HepG2 (cell line): ENCODE data around the gene TMEM79. TPM values are rescaled to one million over a fixed set of nuclear protein-coding genes. Genes with fewer than 3 reads are reported as not detected.

Experiments used
- AGO1 ChIP-seq: fragments of 200-400 bp; formaldehyde crosslinking; IDR thresholded peaks from 2 replicates; pipeline ENCODE4 v1.6.1; 2017; ENCODE audit warnings: mild to moderate bottlenecking, low read depth, low read length, moderate library complexity; ENCODE audit not compliant: poor library complexity, severe bottlenecking
- AHR ChIP-seq: IDR thresholded peaks from 2 replicates; pipeline ENCODE4 v1.6.1; 2018; ENCODE audit warnings: missing genetic modification reagents, missing compliant biosample characterization
- BHLHE40 ChIP-seq: IDR thresholded peaks from 2 replicates; pipeline ENCODE4 v1.6.1; 2011; ENCODE audit warnings: low read length, improper control_type of control experiment
- ELF4 ChIP-seq: sonication (generic); formaldehyde crosslinking; IDR thresholded peaks from 2 replicates; pipeline ENCODE4 v1.5.0; 2020; ENCODE audit warnings: missing genetic modification reagents, mild to moderate bottlenecking, moderate library complexity, borderline replicate concordance
- FOSL1 ChIP-seq: sonication (generic); formaldehyde crosslinking; IDR thresholded peaks from 2 replicates; pipeline ENCODE4 v1.9.0; 2021; ENCODE audit warnings: missing genetic modification reagents, borderline replicate concordance
- GZF1 ChIP-seq: sonication (generic); formaldehyde crosslinking; IDR thresholded peaks from 2 replicates; pipeline ENCODE4 v1.5.1; 2020; ENCODE audit warnings: mild to moderate bottlenecking, missing genetic modification reagents
- HOXA3 ChIP-seq: sonication (generic); formaldehyde crosslinking; IDR thresholded peaks from 2 replicates; pipeline ENCODE4 v1.5.0; 2020; ENCODE audit warnings: missing genetic modification reagents
- ISX ChIP-seq: sonication (generic); formaldehyde crosslinking; conservative IDR thresholded peaks from 2 replicates; pipeline ENCODE4 v1.5.0; 2020; ENCODE audit warnings: missing genetic modification reagents
- JARID2 ChIP-seq: sonication (generic); formaldehyde crosslinking; IDR thresholded peaks from 2 replicates; pipeline ENCODE4 v1.8.1; 2023; ENCODE audit warnings: missing genetic modification reagents, inconsistent platforms; ENCODE audit not compliant: insufficient replicate concordance
- PHF5A ChIP-seq: IDR thresholded peaks from one replicate; pipeline ENCODE4 v1.6.1; 2018; ENCODE audit warnings: low read depth, missing genetic modification reagents; ENCODE audit not compliant: unreplicated experiment
- SNAPC2 ChIP-seq: sonication (generic); formaldehyde crosslinking; IDR thresholded peaks from 2 replicates; pipeline ENCODE4 v1.8.1; 2022; ENCODE audit warnings: mild to moderate bottlenecking, missing genetic modification reagents
- SYNCRIP ChIP-seq: fragments of 200-400 bp; formaldehyde crosslinking; IDR thresholded peaks from 2 replicates; pipeline ENCODE4 v1.6.1; 2018; ENCODE audit warnings: mild to moderate bottlenecking, low read depth, low read length; ENCODE audit not compliant: insufficient read depth
- ZNF124 ChIP-seq: sonication (generic); formaldehyde crosslinking; IDR thresholded peaks from 2 replicates; pipeline ENCODE4 v1.4.0; 2020; ENCODE audit warnings: missing genetic modification reagents
- ZNF350 ChIP-seq: sonication (generic); formaldehyde crosslinking; IDR thresholded peaks from 2 replicates; pipeline ENCODE4 v1.4.0; 2020; ENCODE audit warnings: mild to moderate bottlenecking, low read depth, missing genetic modification reagents, borderline replicate concordance
- ZNF546 ChIP-seq: sonication (generic); formaldehyde crosslinking; conservative IDR thresholded peaks from 2 replicates; pipeline ENCODE4 v1.8.1; 2023; ENCODE audit warnings: mild to moderate bottlenecking, missing genetic modification reagents
- ZNF816 ChIP-seq: sonication (generic); formaldehyde crosslinking; IDR thresholded peaks from 2 replicates; pipeline ENCODE4 v1.8.0; 2022; ENCODE audit warnings: missing genetic modification reagents, mild to moderate bottlenecking, borderline replicate concordance
- polyA plus RNA-seq, 8 experiments: library from polyadenylated mRNA; depleted of rRNA in 3 of 8; stranded (reverse) in 7 of 8; unstranded in 1 of 8; fragments of >200 nt; fragmentation: Illumina TruSeq in 4 of 8; extraction: Trizol in 4 of 8; gene quantifications; 2 replicates each; pipeline versions ENCODE4 v1.2.1 to v1.2.3, GENCODE V29; 2011 to 2016; ENCODE audit warnings: low read depth in 4 of 8, missing spikeins in 1 of 8, mixed read lengths in 1 of 8; ENCODE audit not compliant: insufficient read depth in 1 of 8
- total RNA-seq, 5 experiments: library from RNA; depleted of rRNA; stranded (reverse); fragments of >200 nt; fragmentation: Illumina TruSeq; extraction: Trizol; gene quantifications; 2 replicates each; pipeline ENCODE4 v1.2.3, GENCODE V29; 2016; ENCODE audit warnings: low read depth in 1 of 5
- TF ChIP-seq, protein P1 (sequence below): sonication (generic); formaldehyde crosslinking; IDR thresholded peaks from 2 replicates; pipeline ENCODE4 v1.5.1; 2020; ENCODE audit warnings: mild to moderate bottlenecking, missing genetic modification reagents
- TF ChIP-seq, protein P2 (sequence below): sonication (generic); formaldehyde crosslinking; IDR thresholded peaks from 2 replicates; pipeline ENCODE4 v1.4.0; 2020; ENCODE audit warnings: missing genetic modification reagents
- TF ChIP-seq, protein P3 (sequence below): sonication (generic); formaldehyde crosslinking; IDR thresholded peaks from 2 replicates; pipeline ENCODE4 v1.5.0; 2020; ENCODE audit warnings: missing genetic modification reagents
- TF ChIP-seq, protein P4 (sequence below): sonication (generic); formaldehyde crosslinking; IDR thresholded peaks from 2 replicates; pipeline ENCODE4 v1.8.0; 2022; ENCODE audit warnings: mild to moderate bottlenecking, missing genetic modification reagents; ENCODE audit not compliant: insufficient replicate concordance

The TMEM79 gene
- total and polyA plus RNA-seq, 2 of the 13 experiments (the other 11 are each of a cell fraction or from before 2014, with no cell fraction given): 1.2 to 1.9 TPM

DNA sequence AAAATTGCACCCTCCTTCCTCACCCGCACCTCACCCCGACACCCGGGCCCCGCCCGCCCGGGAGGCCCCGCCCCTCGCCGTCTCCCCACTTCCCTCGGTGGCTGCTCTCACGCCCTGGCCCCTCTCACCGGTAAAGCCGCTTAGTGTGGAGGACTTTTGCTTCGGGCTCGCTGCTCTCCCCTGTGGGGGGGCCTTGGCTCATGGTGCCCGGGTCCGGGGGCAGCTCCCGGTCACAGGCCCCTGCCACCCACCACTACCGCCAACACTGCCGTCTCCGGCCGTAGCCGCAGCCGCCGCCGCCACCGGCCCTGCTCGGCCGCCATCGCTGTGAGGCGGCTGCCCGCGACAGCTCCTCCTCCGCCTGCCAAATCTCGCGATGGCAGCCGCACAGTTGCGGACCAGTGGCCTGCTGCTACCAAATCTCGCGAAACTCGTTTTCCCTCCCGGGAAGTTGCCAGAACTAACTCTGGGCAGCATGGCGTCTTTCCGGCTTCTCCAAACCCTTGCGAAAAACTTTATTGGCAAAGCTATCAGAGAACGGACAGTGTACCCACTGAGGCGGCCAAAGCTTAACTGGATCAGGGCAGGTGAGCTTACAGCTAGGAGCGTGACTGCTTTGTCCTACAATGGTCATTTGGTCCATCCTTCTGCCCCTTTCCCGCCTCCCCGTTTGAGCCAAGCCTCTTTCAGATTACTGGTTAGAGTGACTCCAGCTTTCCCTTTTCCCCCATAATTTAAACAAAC lies 1.5 kb upstream of the TMEM79 start, which contains the start of gene SMG5 (continued):
- TF ChIP-seq, protein P1, sequence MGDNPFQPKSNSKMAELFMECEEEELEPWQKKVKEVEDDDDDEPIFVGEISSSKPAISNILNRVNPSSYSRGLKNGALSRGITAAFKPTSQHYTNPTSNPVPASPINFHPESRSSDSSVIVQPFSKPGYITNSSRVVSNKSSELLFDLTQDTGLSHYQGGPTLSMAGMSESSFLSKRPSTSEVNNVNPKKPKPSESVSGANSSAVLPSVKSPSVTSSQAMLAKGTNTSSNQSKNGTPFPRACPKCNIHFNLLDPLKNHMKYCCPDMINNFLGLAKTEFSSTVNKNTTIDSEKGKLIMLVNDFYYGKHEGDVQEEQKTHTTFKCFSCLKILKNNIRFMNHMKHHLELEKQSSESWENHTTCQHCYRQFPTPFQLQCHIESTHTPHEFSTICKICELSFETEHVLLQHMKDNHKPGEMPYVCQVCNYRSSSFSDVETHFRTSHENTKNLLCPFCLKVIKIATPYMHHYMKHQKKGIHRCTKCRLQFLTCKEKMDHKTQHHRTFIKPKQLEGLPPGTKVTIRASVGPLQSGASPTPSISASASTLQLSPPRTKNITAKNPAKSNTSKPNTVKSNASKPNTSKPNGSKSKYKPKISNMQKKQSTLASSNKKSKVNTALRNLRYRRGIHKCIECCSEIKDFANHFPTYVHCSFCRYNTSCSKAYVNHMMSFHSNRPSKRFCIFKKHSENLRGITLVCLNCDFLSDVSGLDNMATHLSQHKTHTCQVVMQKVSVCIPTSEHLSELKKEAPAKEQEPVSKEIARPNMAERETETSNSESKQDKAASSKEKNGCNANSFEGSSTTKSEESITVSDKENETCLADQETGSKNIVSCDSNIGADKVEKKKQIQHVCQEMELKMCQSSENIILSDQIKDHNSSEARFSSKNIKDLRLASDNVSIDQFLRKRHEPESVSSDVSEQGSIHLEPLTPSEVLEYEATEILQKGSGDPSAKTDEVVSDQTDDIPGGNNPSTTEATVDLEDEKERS: peak; percentile 23; the same call in 1 of the 2 replicates
- TF ChIP-seq, protein P2, sequence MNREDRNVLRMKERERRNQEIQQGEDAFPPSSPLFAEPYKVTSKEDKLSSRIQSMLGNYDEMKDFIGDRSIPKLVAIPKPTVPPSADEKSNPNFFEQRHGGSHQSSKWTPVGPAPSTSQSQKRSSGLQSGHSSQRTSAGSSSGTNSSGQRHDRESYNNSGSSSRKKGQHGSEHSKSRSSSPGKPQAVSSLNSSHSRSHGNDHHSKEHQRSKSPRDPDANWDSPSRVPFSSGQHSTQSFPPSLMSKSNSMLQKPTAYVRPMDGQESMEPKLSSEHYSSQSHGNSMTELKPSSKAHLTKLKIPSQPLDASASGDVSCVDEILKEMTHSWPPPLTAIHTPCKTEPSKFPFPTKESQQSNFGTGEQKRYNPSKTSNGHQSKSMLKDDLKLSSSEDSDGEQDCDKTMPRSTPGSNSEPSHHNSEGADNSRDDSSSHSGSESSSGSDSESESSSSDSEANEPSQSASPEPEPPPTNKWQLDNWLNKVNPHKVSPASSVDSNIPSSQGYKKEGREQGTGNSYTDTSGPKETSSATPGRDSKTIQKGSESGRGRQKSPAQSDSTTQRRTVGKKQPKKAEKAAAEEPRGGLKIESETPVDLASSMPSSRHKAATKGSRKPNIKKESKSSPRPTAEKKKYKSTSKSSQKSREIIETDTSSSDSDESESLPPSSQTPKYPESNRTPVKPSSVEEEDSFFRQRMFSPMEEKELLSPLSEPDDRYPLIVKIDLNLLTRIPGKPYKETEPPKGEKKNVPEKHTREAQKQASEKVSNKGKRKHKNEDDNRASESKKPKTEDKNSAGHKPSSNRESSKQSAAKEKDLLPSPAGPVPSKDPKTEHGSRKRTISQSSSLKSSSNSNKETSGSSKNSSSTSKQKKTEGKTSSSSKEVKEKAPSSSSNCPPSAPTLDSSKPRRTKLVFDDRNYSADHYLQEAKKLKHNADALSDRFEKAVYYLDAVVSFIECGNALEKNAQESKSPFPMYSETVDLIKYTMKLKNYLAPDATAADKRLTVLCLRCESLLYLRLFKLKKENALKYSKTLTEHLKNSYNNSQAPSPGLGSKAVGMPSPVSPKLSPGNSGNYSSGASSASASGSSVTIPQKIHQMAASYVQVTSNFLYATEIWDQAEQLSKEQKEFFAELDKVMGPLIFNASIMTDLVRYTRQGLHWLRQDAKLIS (CRISPR knock-in tag): no peak
- no peak for TF ChIP-seq PHF5A
- peak; percentile 62; the same call in 1 of the 2 replicates for TF ChIP-seq ELF4 (CRISPR knock-in tag)
- no peak for TF ChIP-seq SNAPC2
- TF ChIP-seq FOSL1 (CRISPR knock-in tag): no peak
- peak; percentile 63; the same call in 1 of the 2 replicates for TF ChIP-seq GZF1 (CRISPR knock-in tag)
- TF ChIP-seq, protein P3, sequence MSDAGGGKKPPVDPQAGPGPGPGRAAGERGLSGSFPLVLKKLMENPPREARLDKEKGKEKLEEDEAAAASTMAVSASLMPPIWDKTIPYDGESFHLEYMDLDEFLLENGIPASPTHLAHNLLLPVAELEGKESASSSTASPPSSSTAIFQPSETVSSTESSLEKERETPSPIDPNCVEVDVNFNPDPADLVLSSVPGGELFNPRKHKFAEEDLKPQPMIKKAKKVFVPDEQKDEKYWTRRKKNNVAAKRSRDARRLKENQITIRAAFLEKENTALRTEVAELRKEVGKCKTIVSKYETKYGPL (CRISPR knock-in tag): no peak
- TF ChIP-seq BHLHE40: no peak
- no peak for TF ChIP-seq AHR
- peak; percentile 85 for TF ChIP-seq JARID2 (CRISPR knock-in tag)
- no peak for TF ChIP-seq ISX (CRISPR knock-in tag)
- TF ChIP-seq SYNCRIP: no peak
- TF ChIP-seq, protein P4, sequence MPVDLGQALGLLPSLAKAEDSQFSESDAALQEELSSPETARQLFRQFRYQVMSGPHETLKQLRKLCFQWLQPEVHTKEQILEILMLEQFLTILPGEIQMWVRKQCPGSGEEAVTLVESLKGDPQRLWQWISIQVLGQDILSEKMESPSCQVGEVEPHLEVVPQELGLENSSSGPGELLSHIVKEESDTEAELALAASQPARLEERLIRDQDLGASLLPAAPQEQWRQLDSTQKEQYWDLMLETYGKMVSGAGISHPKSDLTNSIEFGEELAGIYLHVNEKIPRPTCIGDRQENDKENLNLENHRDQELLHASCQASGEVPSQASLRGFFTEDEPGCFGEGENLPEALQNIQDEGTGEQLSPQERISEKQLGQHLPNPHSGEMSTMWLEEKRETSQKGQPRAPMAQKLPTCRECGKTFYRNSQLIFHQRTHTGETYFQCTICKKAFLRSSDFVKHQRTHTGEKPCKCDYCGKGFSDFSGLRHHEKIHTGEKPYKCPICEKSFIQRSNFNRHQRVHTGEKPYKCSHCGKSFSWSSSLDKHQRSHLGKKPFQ (CRISPR knock-in tag): peak; percentile 77
- TF ChIP-seq ZNF124 (CRISPR knock-in tag): peak; percentile 78; the same call in 1 of the 2 replicates
- peak; percentile 73; the same call in 1 of the 2 replicates for TF ChIP-seq ZNF350 (CRISPR knock-in tag)
- TF ChIP-seq AGO1: peak; percentile 86
- 0 out of 2 replicates have a peak, but pooled peaks have one; percentile 45 for TF ChIP-seq ZNF816 (CRISPR knock-in tag)
- TF ChIP-seq ZNF546 (CRISPR knock-in tag): no peak
- TF ChIP-seq HOXA3 (CRISPR knock-in tag): peak; percentile 99
